Hematopoietic multipotent progenitor cell (in vitro differentiated cells): ENCODE measurements around the gene MYH10. TPM values are rescaled to one million over a fixed set of nuclear protein-coding genes. Genes with fewer than 3 reads are reported as not detected.
"Not testable (repeated sequence)": the region's sequence is repeated elsewhere in the genome, so short reads cannot be mapped to it uniquely, and the experiment has no call there.

Source experiments
- DNase-seq, 3 donors: peaks; one replicate each; pipeline ENCODE4 v3.0.0-alpha.2; 2011 to 2015; ENCODE audit warnings: low read depth in 2 of 3, low spot score in 2 of 3
- total RNA-seq: library from RNA; depleted of rRNA; stranded (reverse); fragments of >200 nt; gene quantifications from one replicate; pipeline ENCODE4 v1.2.3, GENCODE V29; 2012

MYH10 gene
- 38.8 TPM for total RNA-seq

DNA sequence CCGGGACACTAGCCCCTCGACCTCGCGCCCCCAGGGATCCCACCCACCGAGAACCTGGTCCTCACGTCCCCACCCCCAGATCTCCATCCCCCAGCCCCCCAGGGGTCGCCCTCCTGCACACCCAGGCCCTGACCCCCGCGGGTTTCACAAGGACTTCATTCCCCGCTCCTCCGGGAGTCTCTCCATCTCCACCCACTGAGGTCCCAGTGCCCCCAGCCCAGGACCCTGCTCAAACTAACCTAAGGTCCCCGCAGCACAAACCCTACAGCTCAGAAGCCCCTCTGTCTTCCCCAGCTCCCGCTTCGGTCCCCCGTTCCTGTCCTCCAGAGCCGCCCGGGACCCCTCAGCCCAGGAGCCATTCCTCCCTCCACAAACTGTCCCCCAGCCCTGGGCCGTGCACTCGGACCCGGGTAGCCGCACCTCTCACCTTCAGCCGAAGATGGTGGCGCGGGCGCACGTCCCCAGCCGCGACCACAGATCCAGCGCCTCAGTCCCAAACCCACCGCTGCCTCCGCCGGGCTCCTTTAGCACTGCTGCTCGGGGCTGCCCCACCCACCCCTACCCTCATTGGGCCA is at the start of gene MYH10:
TSS of gene MYH10 (minus strand) at position 499 of the 575 bp plus-strand sequence. CDS start 7,479 bp downstream, outside the sequence.
- DNase-seq: peak in 1 of 3 donors; percentile 14

DNA sequence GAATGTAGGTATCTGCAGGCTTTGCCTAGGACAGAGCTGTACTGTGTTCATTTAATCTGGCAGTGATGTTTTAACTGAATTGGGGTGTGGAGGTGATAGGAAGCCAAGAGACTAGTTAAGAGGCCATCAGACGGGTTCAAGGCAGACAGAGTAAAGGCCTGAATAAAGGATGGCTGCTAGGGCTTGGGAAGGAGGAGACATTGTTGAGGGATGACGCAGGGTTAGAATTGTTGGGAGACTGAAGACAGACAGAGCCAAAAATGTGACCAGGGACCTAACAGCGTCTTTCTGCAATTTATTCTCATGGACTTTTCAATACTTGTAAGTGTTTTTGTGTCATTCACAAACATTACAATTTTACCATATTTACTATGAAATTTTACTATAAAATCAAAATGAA is 48.6 kb upstream of the MYH10 start:
- DNase-seq: no peak

DNA sequence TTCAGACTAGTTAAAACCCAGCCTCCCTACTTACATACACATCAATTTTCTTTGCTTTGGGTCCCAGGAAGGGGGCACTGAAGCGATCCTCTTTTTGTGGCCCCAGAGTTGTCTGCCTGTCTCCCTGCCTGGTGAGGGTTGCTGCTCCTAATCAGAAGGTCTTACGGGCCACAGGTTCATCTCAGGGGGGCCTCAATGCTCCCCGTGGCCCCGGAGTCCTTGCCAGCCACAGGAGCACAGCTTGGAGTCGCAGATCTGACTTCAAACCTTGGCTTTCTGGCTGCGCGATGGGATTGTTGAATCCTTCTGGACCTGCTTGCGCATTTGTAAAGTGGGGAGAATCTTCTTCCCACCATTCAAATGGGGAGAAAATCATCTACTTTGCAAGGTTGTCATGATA is 44.8 kb upstream of the MYH10 start:
- DNase-seq: no peak

DNA sequence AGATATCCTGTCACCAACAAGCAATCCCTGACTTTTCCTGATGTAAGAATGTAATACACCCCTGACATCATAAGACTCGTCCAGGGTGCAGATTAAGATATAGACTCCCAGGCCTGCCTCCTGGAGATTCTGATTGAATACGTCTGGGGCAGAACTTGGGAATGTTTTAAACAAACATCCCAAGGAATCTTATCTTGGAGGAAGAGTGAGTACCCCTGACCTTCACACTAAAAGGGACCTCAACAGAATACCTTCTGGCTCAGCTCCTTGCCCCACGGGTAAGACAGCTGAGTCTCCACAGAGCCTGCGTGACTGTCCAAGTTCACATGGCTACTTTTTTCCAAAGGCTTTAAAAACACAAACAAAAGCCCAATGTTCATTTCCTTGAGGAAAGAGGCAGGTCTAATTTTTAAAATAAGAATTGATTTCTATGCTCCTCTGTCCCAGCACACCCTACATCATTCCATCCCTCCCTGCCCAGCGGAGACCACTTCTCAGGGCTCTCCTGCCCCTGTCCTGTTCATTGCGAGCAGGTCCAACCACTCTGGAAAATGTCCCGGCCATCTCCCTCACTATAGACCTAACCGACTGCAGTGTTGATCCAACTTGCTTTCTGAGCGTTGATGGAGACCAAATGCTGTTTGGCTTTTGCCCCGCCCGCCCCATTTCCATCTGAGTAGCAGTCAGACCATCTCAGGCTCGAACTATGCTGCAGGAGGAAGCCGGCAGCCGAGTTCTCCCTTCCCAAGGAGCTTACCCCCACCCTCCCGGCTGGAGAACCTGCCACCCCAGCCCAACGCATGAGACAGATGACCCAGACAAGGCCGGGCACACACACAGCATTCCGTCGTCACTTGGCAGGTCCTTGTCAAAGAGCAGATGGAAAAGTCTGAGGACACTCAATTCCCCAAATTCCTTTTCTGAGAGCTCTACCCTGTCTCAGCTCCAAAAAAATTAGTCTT is 44.1 kb upstream of the MYH10 start:
- DNase-seq: no peak

DNA sequence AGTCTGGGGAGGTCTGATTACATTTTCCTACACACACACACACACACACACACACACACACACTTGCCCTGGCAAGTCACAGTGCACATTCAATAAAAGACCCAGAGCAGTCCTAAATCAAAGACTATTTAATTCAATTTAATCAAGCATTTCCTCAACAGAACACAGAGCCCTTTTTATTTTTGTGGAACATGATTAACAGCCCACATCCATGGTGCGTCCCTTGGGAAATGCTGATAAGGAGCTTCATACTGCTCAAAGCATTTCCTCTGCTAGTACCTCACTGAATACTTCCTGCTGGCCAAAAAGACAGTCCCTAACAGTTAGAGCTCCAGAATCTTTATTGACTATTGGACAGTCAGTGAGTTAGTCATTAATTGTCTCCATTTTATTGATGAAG is 43.1 kb upstream of the MYH10 start:
- DNase-seq: peak in 1 of 3 donors; percentile 5

DNA sequence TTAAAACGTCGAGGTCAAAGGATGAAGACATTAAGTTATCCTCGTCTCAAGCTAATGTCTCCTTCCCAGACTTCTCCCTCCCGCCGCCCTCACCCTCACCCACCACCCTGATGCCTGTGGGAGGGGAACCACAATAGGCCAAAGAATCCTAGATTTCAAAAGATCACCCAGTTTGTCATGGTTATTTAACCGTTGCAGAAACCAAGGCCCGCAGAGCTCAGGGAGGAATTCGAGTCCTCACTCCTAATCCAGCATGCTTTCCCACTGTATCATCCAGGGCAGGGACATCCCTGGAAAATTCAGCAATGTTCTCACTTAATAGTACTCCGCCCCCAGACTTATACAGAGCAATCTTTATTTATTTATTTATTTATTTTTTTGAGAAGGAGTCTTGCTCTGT is 41.8 kb upstream of the MYH10 start:
- no peak for DNase-seq

DNA sequence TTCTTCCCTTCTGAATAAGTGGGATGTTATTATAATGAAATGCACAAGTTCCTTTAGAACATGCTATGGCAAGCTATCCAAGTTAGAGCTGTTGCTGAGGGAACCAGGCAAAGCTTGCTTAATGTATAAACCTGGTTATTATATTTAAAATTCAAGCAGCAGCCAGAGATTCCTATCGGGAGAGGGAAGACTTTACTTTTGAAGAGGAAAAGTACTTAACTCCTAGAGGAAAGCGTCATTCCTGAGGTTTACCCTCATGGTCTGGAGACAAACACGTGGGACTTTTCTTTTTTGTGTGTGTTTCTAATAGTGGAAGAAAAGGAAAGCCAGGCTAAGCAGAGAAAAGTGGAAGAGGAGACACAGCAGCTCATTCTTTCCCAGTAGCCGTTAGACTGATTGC is 39.9 kb upstream of the MYH10 start:
- no peak for DNase-seq

DNA sequence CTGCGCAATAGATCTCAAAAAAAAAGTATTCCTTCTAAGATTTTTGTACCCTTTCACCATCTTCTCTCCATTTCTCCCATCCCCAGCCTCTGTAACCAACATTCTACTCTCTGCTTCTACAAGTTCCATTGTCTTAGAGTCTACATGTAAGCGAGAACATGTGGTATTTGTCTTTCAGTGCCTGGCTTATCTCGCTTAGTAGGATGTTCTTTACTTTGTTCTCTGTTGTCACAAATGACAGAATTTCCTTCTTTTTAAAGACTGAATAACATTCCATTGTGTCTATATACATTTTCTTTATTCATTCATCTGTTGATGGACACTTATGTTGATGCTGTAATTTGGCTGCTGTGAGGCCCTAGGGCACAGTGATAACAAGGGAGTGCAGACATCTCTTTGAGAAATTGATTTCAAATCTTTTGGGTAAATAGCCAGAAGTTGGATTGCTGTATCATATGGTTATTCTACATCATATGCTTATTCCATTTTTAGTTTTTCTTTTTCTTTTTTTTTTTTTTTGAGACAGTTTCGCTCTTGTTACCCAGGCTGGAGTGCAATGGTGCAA is 37.7 kb upstream of the MYH10 start:
- no peak for DNase-seq

DNA sequence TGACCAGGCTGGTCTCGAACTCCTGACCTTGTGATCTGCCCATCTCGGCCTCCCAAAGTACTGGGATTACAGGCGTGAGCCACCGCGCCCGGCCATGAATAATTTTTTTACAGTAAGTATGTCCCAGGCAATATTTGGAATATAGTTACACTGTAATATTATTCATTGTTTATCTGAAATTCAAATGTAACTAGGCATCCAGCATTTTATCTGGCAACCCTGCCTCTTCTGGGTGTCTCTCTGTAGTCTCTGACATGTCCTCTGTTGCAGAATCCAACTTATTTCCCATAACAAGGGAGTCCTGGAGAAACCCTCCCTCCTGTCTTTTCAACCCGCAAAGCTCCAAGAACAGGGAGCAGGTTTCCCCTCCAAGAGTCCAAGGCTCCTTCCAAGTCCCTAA is 36.9 kb upstream of the MYH10 start:
- no peak for DNase-seq

DNA sequence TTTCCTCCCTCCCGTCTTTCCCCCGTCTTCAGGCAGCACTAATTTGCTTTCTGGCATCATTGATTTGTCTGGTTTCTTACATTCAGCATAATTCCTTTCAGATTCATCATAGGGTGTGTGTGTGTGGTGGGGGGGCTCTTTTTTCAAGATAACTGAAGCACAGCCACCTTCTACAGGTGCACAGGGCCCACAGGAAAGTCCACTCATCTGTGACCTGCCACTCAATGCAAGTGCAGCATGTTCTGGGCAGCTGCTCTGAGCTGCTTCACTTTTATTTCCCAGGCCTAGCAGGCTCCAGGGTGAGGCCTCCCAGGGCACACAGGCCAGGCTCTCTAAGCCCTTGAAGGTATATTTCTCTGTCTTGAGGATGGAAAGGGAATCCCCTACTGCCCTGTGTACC is 35.2 kb upstream of the MYH10 start:
- DNase-seq: no peak

DNA sequence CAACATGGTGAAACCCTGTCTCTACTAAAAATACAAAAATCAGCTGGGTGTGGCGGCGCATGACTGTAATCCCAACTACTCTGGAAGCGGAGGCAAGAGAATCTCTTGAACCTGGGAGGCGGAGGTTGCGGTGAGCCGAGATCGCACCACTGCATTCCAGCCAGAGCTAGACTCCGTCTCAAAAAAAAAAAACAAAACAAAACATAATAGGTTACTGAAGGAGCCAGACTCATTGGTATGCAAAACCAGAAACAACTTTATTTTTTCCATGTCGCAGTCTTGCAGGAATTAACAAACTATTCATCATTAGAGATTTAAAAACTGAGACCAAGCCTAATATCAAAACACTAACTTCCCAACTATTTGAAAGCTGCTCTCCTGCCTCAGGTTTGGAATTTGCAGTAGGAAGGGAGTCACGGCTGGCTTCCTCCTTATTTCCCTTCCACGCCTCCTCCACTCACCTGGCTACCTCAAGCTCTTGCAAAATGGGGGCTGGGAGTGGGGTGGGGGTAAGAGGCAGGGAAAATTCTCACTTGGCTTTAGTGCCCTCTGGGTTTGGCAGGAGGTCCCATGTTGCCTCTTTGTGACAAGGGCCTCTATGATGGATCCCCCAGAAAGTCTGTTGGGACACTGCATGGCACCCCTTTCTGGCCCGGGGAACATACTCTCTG is 34.1 kb upstream of the MYH10 start:
- DNase-seq: no peak

DNA sequence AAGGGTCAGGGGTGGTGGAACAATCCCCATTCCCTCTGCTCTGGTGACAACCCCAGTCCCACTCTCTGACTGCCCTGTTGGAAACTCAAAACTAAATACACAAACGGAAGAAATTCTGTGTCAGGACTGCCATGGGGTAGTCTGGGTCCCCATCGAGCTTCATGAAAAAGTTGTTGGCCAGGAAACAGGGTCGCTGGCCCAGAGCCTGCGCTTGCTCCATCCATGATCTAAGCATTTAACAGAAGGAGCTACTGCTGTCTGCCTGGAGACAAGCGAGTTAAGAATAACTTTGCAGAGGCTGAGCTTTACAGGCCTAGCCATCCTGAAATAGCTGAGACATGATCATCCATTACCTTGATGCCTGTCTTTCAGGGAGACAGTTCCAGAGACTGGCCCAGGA is 32.4 kb upstream of the MYH10 start:
- DNase-seq: no peak

DNA sequence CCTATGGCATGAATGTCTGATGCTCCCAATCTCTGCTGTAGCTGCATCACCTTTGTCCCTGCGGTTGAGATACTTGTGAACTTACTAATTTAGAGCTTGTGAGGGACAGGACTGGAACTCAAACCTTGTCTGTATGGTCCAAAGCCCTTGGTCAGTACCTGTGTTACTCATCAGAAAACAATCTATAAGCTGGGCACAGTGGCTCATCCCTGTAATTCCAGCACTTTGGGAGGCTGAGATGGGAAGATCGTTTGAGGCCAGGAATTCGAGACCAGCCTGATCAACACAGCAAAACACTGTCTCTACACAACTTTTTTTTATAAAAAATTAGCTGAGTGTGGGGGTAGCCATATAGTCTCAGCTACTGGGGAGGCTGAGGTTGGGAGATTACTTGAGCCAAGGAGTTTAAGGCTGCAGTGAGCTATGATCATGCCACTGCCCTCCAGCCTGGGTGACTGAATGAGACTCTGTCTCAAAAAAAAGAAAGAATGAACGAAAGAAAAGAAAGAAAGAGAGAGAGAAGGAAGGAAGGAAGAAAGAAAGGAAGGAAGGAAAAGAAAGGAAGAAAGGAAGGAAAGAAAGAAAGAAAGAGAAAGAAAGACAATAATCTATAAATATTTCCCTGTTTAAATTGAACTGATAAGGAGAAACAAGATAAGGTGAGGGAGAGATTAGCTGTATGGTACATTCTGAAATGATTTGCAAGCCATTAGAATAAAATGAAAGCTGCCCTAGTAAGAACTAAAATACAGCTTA is 31.7 kb upstream of the MYH10 start:
- no peak for DNase-seq

DNA sequence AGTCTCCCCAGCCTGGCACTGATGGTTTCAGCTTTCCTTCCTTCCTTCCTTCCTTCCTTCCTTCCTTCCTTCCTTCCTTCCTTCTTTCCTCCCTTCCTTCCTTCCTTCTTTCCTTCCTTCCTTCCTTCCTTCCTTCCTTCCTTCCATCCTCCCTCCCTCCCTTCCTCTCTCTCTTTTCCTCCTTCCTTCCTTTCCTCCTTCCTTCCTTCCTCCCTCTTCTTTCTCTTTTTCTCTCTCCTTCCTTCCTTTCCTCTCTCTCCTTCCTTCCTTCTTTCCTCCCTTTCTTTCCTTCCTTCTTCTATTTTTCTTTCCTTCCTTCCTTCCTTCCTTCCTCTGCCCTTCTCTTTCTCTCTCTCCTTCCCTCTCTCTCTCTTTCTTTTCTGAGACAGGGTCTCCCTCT is 30.2 kb upstream of the MYH10 start:
- not testable (repeated sequence) for DNase-seq

DNA sequence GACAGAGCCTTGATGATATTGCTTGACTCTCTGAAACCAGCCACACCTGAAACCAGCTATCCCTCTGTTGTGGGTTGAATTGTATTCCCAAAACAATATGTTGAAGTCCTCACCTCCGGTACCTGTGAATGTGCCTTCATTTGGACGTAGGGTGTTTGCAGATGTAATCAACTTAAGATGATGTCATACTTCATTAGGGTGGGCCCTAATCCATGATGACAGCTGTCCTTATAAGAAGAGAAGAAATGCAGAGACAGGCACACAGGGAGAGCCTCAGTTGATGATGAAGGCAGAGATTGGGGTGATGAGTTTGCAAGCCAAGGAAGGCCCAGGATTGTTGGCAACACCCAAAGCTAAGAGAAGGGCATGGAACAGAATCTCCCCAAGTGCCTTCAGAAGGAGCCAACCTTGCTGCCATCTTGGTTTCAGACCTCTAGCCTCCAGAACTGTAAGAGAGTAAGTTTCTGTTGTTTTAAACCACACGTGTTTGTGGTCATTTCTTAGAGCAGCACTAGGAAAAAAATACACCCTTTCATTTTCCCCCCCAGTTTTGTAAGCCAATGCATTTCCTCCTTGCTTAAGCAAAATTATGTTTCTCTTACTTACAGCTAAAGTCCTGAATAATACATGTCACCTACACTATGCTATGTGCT is 29.4 kb upstream of the MYH10 start:
- DNase-seq: no peak

DNA sequence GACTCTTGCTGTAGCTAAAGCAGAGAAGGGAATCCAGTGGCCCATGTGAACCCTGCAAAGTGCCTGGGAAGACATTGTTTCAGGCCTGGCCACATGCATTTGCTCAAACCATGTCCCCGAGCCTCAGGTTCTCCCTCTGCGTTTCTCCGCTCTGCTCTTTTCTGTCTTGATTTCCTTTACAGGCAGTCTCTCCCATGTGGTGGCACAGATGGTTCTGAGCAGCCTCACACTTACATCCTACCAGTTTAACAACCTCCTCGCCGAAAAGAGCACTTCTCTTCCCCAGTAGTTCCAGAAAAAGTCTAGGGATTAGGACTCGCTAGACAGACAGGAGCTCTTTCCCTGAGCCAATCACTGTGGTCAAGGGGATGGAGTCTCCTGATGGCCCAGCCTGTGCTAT is 28.3 kb upstream of the MYH10 start:
- DNase-seq: no peak

DNA sequence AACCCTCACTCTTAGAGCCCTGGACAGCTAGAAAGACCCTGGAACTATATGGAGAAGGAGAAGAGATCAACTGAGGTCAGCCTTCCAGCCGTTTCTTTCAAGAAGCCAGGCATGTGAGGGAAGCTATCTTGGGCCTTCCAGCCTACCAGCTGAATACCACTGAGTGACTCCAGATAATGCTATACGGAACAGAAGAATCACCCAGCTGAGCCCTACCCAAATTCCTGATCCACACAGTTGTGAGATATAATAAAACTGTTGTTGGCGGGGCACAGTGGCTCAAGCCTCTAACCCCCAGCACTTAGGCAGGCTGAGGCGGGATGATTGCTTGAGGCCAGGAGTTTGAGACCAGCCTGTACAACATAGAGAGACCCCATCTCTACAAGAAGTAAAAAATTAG is 26.2 kb upstream of the MYH10 start:
- no peak for DNase-seq

DNA sequence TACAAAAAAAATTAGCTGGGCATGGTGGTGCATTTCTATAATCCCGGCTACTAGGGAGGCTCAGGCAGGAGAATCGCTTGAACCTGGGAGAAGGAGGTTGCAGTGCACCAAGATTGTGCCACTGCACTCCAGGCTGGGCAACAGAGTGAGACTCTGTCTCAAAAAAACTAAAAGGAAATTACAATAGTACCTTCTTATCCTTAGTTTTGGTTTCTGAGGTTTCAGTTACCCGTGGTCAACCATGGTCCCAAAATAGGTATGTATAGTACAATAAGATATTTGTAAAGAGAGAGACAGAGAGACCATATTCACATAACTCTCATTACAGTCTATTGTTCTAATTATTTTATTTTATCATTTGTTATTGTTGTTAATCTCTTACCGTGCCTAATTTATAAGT is 24.3 kb upstream of the MYH10 start:
- DNase-seq: no peak

DNA sequence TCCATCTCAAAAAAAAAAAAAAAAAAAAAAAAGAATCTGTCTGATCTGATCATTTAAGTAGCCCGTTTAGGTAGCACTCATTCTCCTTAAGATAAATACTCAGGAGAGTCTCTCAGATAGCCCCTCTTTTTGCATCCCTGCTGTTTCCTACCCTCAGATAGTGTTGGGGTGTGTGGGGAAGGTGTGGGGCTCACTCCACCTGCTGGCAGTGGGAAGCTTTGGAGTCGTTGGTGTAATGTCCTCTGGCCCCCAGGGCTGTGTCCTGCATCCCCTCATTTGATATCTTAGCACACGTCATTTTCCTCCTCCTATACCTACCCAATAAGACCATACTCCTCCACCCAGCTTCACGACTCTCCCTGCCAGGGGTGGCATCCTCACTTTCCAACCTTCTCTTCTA is 20.5 kb upstream of the MYH10 start:
- DNase-seq: no peak

DNA sequence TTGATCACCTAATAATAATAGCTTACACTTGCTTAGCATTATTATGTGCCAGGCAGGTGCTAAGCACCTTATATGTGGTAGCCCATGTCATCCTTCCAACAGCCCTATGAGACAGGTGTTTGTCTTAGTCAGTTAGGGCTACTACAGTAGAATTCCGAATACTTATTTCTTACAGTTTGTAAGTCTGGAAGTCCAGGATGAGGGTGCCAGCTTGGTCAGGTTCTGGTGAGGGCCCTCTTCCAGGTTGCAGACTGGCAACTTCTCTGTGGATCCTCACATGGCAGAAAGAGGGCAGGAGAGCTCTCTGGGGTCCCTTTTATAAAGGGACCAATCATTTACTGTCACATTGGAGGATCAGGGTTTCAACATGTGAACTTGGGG is 19.6 kb upstream of the MYH10 start:
- peak in 1 of 3 donors; percentile 7 for DNase-seq
